Calu3 (cell line): ENCODE results near the gene ADGRL3. TPM values are rescaled to one million over a fixed set of nuclear protein-coding genes. Genes with fewer than 3 reads are reported as not detected.
"Not testable (repeated sequence)": the region's sequence is repeated elsewhere in the genome, so short reads cannot be mapped to it uniquely, and the experiment has no call there.

Source experiments
- BruUV-seq: library from RNA; stranded (reverse); fragments of 400-500 nt; replicated peaks from 2 replicates; lab custom pipeline; 2021; lab: Mats Ljungman, UMichigan
- CTCF ChIA-PET: fragments of 300-600 bp; sonication (Branson Sonifier 250); formaldehyde crosslinking; loops from one replicate; lab custom pipeline; 2022; ENCODE audit warnings: antibody characterized with exemption; lab: Charles Lee
- DNase-seq: peaks from one replicate; pipeline ENCODE4 v3.0.0; 2022
- H3K27ac Mint-ChIP-seq: one replicate; pipeline ENCODE4 v1.8.0; 2022; ENCODE audit warnings: mixed read lengths; ENCODE audit not compliant: unreplicated experiment
- H3K27me3 Mint-ChIP-seq: one replicate; pipeline ENCODE4 v1.8.0; 2022; ENCODE audit warnings: mixed read lengths; ENCODE audit not compliant: unreplicated experiment
- H3K36me3 Mint-ChIP-seq: one replicate; pipeline ENCODE4 v1.8.0; 2022; ENCODE audit warnings: mild to moderate bottlenecking, moderate library complexity, mixed read lengths; ENCODE audit not compliant: insufficient read depth, unreplicated experiment
- H3K4me1 Mint-ChIP-seq: one replicate; pipeline ENCODE4 v1.8.0; 2022; ENCODE audit warnings: mild to moderate bottlenecking, low read depth, mixed read lengths; ENCODE audit not compliant: unreplicated experiment
- H3K4me3 Mint-ChIP-seq: one replicate; pipeline ENCODE4 v1.8.0; 2022; ENCODE audit warnings: mild to moderate bottlenecking, low read depth, moderate library complexity, mixed read lengths; ENCODE audit not compliant: unreplicated experiment
- H3K9me3 Mint-ChIP-seq: one replicate; pipeline ENCODE4 v1.8.0; 2022; ENCODE audit warnings: low read depth, mixed read lengths; ENCODE audit not compliant: unreplicated experiment
- intact Hi-C: fragments of 100-400 bp; cut with micrococcal nuclease; formaldehyde crosslinking; loops from one replicate; pipeline ENCODE4 v1.10.0; 2022; ENCODE audit not compliant: unreplicated experiment
- total RNA-seq: library from RNA; stranded (reverse); gene quantifications from 2 replicates; pipeline ENCODE4 v1.2.3, GENCODE V29; 2022
- TF ChIP-seq, protein P1 (sequence below): fragments of 200-600 bp; IDR thresholded peaks from one replicate; pipeline ENCODE4 v1.8.0; 2022; ENCODE audit warnings: antibody characterized with exemption; ENCODE audit not compliant: unreplicated experiment

ADGRL3 gene
- total RNA-seq, 1 experiment from 2014 or later: 0.66 TPM

DNA sequence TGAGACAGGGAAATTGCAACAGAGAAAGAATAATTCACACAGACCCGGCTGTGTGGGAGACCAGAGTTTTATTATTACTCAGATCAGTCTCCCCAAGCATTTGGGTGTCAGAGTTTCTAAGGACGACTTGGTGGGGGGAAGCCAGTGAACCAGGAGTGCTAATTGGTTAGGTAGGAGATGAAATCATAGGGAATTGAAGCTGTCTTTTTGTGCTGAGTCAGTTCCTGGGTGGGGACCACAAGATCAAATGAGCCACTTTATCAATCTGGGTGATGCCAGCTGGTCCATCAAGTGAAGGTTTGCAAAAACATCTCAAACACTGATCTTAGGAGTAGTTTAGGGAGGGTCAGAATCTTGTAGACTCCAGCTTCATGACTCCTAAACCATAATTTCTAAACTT, 560.7 kb downstream of the ADGRL3 start:
- TF ChIP-seq, protein P1, sequence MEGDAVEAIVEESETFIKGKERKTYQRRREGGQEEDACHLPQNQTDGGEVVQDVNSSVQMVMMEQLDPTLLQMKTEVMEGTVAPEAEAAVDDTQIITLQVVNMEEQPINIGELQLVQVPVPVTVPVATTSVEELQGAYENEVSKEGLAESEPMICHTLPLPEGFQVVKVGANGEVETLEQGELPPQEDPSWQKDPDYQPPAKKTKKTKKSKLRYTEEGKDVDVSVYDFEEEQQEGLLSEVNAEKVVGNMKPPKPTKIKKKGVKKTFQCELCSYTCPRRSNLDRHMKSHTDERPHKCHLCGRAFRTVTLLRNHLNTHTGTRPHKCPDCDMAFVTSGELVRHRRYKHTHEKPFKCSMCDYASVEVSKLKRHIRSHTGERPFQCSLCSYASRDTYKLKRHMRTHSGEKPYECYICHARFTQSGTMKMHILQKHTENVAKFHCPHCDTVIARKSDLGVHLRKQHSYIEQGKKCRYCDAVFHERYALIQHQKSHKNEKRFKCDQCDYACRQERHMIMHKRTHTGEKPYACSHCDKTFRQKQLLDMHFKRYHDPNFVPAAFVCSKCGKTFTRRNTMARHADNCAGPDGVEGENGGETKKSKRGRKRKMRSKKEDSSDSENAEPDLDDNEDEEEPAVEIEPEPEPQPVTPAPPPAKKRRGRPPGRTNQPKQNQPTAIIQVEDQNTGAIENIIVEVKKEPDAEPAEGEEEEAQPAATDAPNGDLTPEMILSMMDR: no peak
- CTCF ChIA-PET: interaction anchor here (0.6 kb wide), 1 partner anchor 70 kb away, joined by 4 read pairs; no protein-coding TSS in a partner anchor
- H3K27me3 Mint-ChIP-seq: no peaks in the 10 kb centered on the region
- no peak overlapping the region for H3K27ac Mint-ChIP-seq
- no peaks in the 10 kb centered on the region for H3K36me3 Mint-ChIP-seq
- intact Hi-C loops: no loop called here
- no TSS peak for BruUV-seq
- H3K4me3 Mint-ChIP-seq: no peak overlapping the region
- DNase-seq: no peak
- H3K9me3 Mint-ChIP-seq: peaks cover 2% of the 10 kb centered on the region
- H3K4me1 Mint-ChIP-seq: no peaks in the 10 kb centered on the region

DNA sequence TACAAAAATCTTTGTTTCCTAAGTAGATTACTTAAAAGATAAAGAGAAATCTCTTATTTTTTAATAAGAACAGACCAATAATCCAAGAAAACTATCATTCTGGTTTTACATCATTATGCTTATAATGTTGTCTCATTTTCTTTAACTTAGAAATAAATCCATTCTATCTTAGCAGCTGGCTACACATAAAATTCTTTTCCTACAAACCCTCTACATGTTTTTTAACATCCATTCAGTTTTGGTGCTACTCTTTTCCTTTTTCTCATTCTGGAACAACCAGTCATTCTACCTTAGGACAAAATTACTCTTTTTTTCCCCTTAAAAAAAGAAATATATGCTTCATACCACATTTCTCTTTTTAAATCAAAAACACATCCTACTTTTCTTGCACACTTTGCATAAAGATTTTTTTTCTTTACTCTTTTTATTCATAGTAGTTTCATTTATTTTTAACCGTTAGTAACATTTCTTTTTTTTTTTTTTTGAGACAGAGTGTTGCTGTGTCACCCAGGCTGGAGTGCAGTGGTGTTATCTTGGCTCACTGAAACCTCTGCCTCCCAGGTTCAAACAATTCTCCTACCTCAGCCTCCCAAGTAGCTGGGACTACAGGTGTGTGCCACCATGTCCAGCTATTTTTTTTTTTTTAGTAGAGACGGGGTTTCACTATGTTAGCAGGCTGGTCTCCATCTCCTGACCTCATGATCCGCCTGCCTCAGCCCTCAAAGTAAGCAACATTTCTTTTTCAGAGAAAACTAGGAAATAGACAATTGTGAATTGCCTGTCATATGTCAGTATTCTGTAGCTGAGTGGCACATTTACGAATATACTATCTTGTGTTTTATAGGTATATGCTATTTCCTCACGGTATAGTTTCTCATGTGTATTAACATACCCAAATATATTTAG, 562.8 kb downstream of the ADGRL3 start:
- no peak for DNase-seq
- no TSS peak for BruUV-seq
- no peaks in the 10 kb centered on the region for H3K27me3 Mint-ChIP-seq
- TF ChIP-seq, protein P1: no peak
- H3K4me3 Mint-ChIP-seq: no peak overlapping the region
- no peaks in the 10 kb centered on the region for H3K4me1 Mint-ChIP-seq
- H3K27ac Mint-ChIP-seq: no peak overlapping the region
- CTCF ChIA-PET: no interaction called here
- peaks cover 4% of the 10 kb centered on the region for H3K36me3 Mint-ChIP-seq
- peaks cover 5% of the 10 kb centered on the region for H3K9me3 Mint-ChIP-seq
- intact Hi-C loops: no loop called here

DNA sequence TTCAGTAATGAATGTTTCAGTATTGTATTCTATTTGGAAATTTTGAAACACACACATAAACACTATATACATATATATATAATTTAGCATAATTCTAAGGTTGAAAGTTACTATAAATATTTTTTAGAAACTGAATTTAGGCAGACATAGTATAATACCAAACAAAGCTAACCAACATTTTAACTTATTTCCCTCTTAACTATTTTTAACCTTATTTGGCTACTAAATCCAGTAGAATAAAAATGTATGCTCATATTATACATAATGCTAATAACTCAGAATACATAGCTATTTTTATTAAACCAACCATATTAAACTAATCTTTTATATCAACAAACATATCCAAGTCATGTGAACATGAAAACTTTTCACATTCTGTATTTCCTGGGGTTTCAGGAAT, 563.6 kb downstream of the ADGRL3 start:
- DNase-seq: no peak
- Mint-ChIP-seq H3K9me3 (peaks cover 7% of the 10 kb centered on the region), H3K36me3 (peaks cover 4% of the 10 kb centered on the region), H3K4me3 (no peak overlapping the region), H3K27me3 (no peaks in the 10 kb centered on the region), H3K27ac (no peak overlapping the region), H3K4me1 (no peaks in the 10 kb centered on the region)
- intact Hi-C loops: no loop called here
- TF ChIP-seq, protein P1: no peak
- CTCF ChIA-PET: no interaction called here
- BruUV-seq: no TSS peak

DNA sequence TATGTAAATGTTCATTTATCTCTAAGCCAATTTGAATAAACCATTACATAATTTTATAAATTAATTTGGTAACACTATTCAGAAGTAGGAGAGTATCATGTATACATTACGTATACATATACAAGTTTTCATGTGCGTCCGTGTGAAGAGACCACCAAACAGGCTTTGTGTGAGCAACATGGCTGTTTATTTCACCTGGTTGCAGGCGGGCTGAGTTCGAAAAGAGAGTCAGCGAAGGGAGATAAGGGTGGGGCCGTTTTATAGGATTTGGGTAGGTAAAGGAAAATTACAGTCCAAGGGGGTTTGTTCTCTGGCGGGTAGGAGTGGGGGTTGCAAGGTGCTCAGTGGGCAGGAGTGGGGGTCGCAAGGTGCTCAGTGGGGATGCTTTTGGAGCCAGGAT, 564.0 kb downstream of the ADGRL3 start:
- BruUV-seq, H3K27me3 Mint-ChIP-seq, DNase-seq, H3K4me1 Mint-ChIP-seq, H3K36me3 Mint-ChIP-seq, H3K4me3 Mint-ChIP-seq, H3K27ac Mint-ChIP-seq, H3K9me3 Mint-ChIP-seq, CTCF ChIA-PET, intact Hi-C loops: not testable (repeated sequence)

DNA sequence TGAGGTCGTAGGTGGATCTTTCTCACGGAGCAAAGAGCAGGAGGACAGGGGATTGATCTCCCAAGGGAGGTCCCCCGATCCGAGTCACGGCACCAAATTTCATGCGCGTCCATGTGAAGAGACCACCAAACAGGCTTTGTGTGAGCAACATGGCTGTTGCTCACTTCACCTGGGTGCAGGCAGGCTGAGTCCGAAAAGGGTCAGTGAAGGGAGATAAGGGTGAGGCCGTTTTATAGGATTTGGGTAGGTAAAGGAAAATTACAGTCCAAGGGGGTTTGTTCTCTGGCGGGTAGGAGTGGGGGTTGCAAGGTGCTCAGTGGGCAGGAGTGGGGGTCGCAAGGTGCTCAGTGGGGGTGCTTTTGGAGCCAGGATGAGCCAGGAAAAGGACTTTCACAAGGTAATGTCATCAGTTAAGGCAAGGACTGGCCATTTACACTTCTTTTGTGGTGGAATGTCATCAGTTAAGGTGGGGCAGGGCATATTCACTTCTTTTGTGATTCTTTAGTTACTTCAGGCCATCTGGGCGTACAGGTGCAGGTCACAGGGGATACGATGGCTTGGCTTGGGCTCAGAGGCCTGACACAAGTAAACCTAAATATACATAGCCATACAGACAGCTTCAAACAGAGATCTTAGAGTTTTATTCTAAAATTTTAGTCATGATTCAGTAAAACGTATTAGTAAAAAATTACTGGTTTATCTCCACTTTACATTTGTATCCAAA, 569.5 kb downstream of the ADGRL3 start:
- H3K4me1 Mint-ChIP-seq, H3K36me3 Mint-ChIP-seq, H3K27ac Mint-ChIP-seq, intact Hi-C loops, CTCF ChIA-PET, DNase-seq, H3K4me3 Mint-ChIP-seq, H3K9me3 Mint-ChIP-seq, BruUV-seq, H3K27me3 Mint-ChIP-seq: not testable (repeated sequence)
